ENCODE data around the gene JMJD7.

DNA sequence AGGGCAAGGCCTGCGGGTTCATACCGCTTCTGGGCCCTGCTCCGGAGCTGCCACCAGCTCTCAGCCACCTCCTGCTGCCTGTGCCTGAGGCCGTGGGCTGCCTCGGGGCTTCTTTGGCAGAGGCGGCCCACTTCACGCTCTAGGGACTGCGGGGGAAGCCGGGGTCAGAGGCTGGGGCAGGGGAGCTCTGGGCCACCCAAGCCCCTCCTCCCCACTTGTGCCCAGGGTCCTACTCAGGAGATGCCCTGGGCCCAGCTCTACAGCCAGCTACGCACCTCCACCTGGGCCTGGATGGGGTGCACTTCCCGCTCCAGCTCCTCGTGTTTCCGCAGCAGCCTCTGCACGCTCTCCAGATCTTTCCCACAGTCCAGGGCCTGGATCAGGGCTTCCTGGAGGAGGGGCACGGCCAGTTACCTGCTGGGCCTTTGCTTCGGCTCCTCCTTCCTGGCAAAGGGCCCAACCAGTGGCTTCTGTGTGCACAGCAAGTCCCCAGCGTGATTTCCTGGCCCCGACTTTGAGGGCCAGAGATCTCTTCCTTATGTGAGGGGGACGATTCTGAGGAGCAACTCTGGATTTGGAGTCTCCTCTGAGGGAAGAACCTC lies 34.7 kb downstream of the JMJD7 start:
- TF ChIP-seq CTCF (IDR thresholded peaks at IDR 0.05), result no peak
- no peak for TF ChIP-seq POLR2A (IDR thresholded peaks at IDR 0.05)
